Endothelial cell of umbilical vein (primary cell): ENCODE results near the gene UPF3A. TPM values are rescaled to one million over a fixed set of nuclear protein-coding genes. Genes with fewer than 3 reads are reported as not detected.
"Not testable (repeated sequence)": the region's sequence is repeated elsewhere in the genome, so short reads cannot be mapped to it uniquely, and the experiment has no call there.

Experiments used
- BruUV-seq: library from RNA; stranded (reverse); fragments of 400-500 nt; replicated peaks from 2 replicates; lab custom pipeline; 2021; lab: Mats Ljungman, UMichigan
- CTCF ChIA-PET: fragments of 300-600, 350-600 bp; sonication (Branson Sonifier 250); formaldehyde crosslinking; loops from one replicate; lab custom pipeline; 2021; ENCODE audit warnings: antibody characterized with exemption, inconsistent platforms; lab: Charles Lee
- POLR2A ChIA-PET: fragments of 300-600, 350-600 bp; sonication (Branson Sonifier 250); formaldehyde crosslinking; loops from one replicate; lab custom pipeline; 2021; ENCODE audit warnings: antibody characterized with exemption, inconsistent platforms; lab: Charles Lee
- DNase-seq: peaks from one replicate; pipeline ENCODE4 v3.0.0-alpha.2; 2011; ENCODE audit warnings: low read depth, low spot score
- FAIRE-seq: peaks from 2 replicates; lab custom pipeline; 2011; peaks lifted over from hg19 to GRCh38; lab: Jason Lieb, UNC
- H2AFZ ChIP-seq: 2 replicates; pipeline ENCODE4 v1.6.0; 2012; ENCODE audit warnings: low read depth, low read length, control low read depth, inconsistent platforms
- H3K27ac ChIP-seq: 2 replicates; pipeline ENCODE4 v1.5.1; 2011; ENCODE audit warnings: low read depth, mild to moderate bottlenecking, control low read depth, low read length, moderate library complexity; ENCODE audit not compliant: insufficient read depth
- H3K27me3 ChIP-seq, 2 experiments: 2 replicates each; pipeline versions ENCODE4 v1.6.0 to v1.6.1; 2011; ENCODE audit warnings: low read length in 2 of 2, mixed read lengths in 1 of 2; ENCODE audit not compliant: control insufficient read depth in 2 of 2, insufficient read depth in 2 of 2
- H3K36me3 ChIP-seq, 2 experiments: 2 replicates in 1 of 2; 3 replicates in 1 of 2; pipeline ENCODE4 v1.5.1; 2011; ENCODE audit warnings: low read length in 2 of 2, mild to moderate bottlenecking in 1 of 2, moderate library complexity in 1 of 2; ENCODE audit not compliant: control insufficient read depth in 2 of 2, insufficient read depth in 2 of 2; ENCODE audit errors: extremely low read depth in 1 of 2
- H3K4me1 ChIP-seq: 3 replicates; pipeline ENCODE4 v1.5.1; 2011; ENCODE audit warnings: mild to moderate bottlenecking, low read length; ENCODE audit not compliant: control insufficient read depth, insufficient read depth; ENCODE audit errors: extremely low read depth
- H3K4me2 ChIP-seq: 2 replicates; pipeline ENCODE4 v1.6.1; 2011; ENCODE audit warnings: low read length, control low read depth, mixed read lengths; ENCODE audit not compliant: insufficient read depth
- H3K4me3 ChIP-seq, 3 experiments: fragments of 200-600 bp in 1 of 3; sonication (generic), shearing (Covaris generic) in 1 of 3; replicated peaks in 1 of 3; 2 replicates each; pipeline ENCODE4 v1.5.1; 2011 to 2016; ENCODE audit warnings: control low read depth in 3 of 3, low read length in 3 of 3, mild to moderate bottlenecking in 2 of 3, inconsistent platforms in 1 of 3, low read depth in 1 of 3, moderate library complexity in 1 of 3; ENCODE audit not compliant: insufficient read depth in 1 of 3
- H3K79me2 ChIP-seq: 2 replicates; pipeline ENCODE4 v1.6.0; 2012; ENCODE audit warnings: low read length, inconsistent platforms; ENCODE audit not compliant: control insufficient read depth, insufficient read depth
- H3K9ac ChIP-seq: replicated peaks from 2 replicates; pipeline ENCODE3; 2011; ENCODE audit warnings: low read length, control low read depth; ENCODE audit not compliant: insufficient read depth; ENCODE audit errors: extremely low read depth
- H3K9me1 ChIP-seq: replicated peaks from 3 replicates; pipeline ENCODE4 v1.6.0; 2011; ENCODE audit warnings: mild to moderate bottlenecking, low read length; ENCODE audit not compliant: control insufficient read depth, insufficient read depth; ENCODE audit errors: extremely low read depth
- H3K9me3 ChIP-seq: replicated peaks from 2 replicates; pipeline ENCODE4 v1.5.1; 2012; ENCODE audit warnings: low read length, inconsistent platforms; ENCODE audit not compliant: control insufficient read depth, insufficient read depth
- H4K20me1 ChIP-seq: replicated peaks from 2 replicates; pipeline ENCODE3; 2011; ENCODE audit warnings: mild to moderate bottlenecking, low read length; ENCODE audit not compliant: control insufficient read depth, insufficient read depth; ENCODE audit errors: extremely low read depth
- CTCF ChIP-seq, 2 donors: IDR thresholded peaks; 1 replicate in 1 of 2; 2 replicates in 1 of 2; pipeline ENCODE4 v1.5.1; 2011; ENCODE audit warnings: low read length in 2 of 2, mild to moderate bottlenecking in 2 of 2, moderate library complexity in 2 of 2, control low read depth in 1 of 2, inconsistent platforms in 1 of 2, low read depth in 1 of 2; ENCODE audit not compliant: insufficient read depth in 1 of 2; ENCODE audit errors: extremely low read depth in 1 of 2
- EZH2 ChIP-seq: IDR thresholded peaks from 2 replicates; pipeline ENCODE4 v1.6.1; 2012; ENCODE audit warnings: borderline replicate concordance, low read depth, mild to moderate bottlenecking, moderate library complexity, low read length, inconsistent platforms; ENCODE audit not compliant: severe bottlenecking
- FOS ChIP-seq: IDR thresholded peaks from 2 replicates; pipeline ENCODE4 v1.6.1; 2011; ENCODE audit warnings: mild to moderate bottlenecking, low read length, moderate library complexity, borderline replicate concordance; ENCODE audit not compliant: insufficient read depth
- GATA2 ChIP-seq: IDR thresholded peaks from 2 replicates; pipeline ENCODE4 v1.7.0; 2011; ENCODE audit warnings: low read depth, mild to moderate bottlenecking, moderate library complexity, mixed read lengths, low read length; ENCODE audit not compliant: insufficient read length, insufficient read depth
- JUN ChIP-seq: IDR thresholded peaks from 2 replicates; pipeline ENCODE4 v1.6.1; 2011; ENCODE audit warnings: borderline replicate concordance, low read depth; ENCODE audit not compliant: insufficient read length, insufficient read depth
- MAX ChIP-seq: IDR thresholded peaks from 2 replicates; pipeline ENCODE4 v1.6.1; 2011; ENCODE audit not compliant: insufficient read depth, insufficient read length
- MYC ChIP-seq: IDR thresholded peaks from one replicate; pipeline ENCODE4 v1.6.1; 2011; ENCODE audit warnings: mild to moderate bottlenecking, low read depth, low read length
- POLR2A ChIP-seq: IDR thresholded peaks from 2 replicates; pipeline ENCODE4 v1.6.1; 2012; ENCODE audit warnings: low read depth, mild to moderate bottlenecking, control low read depth, low read length
- POLR2AphosphoS5 ChIP-seq: IDR thresholded peaks from 2 replicates; pipeline ENCODE4 v1.6.1; 2012; ENCODE audit warnings: low read depth, mild to moderate bottlenecking, control low read depth, low read length, moderate library complexity; ENCODE audit not compliant: insufficient read depth
- dilution Hi-C: fragments of 300-500 bp; cut with MboI; formaldehyde crosslinking; loops from one replicate; pipeline ENCODE4 v1.15.0; 2019; ENCODE audit warnings: low sequenced_read_pairs; ENCODE audit not compliant: extremely low pct_ligation_motif_present
- intact Hi-C: fragments of 100-400 bp; cut with micrococcal nuclease; formaldehyde crosslinking; loops from one replicate; pipeline ENCODE4 v1.10.0; 2022
- polyA plus RNA-seq, 4 experiments: library from polyadenylated mRNA; depleted of rRNA in 3 of 4; stranded (reverse) in 3 of 4; unstranded in 1 of 4; fragments of >200 nt; gene quantifications; 2 replicates each; pipeline versions ENCODE4 v1.2.1 to v1.2.3, GENCODE V29; 2011 to 2012; ENCODE audit warnings: missing spikeins in 1 of 4
- total RNA-seq: library from RNA; stranded (reverse); gene quantifications from 2 replicates; pipeline ENCODE4 v1.2.3, GENCODE V29; 2021

Gene UPF3A
- total and polyA plus RNA-seq, 2 donors (not counting 3 experiments of a cell fraction or from before 2014, with no cell fraction given), result 37.2 to 75.4 TPM

GRCh38 chr13:114263578-114263977 lies 17.8 kb upstream of the UPF3A start:
- no peak for DNase-seq
- no peak overlapping the region for H3K27ac ChIP-seq
- ChIA-PET POLR2A (no interaction called here), CTCF (no interaction called here)
- dilution Hi-C loops (no loop called here), intact Hi-C loops (no loop called here)
- H3K9me1 ChIP-seq, result no peaks in the 10 kb centered on the region
- no TSS peak for BruUV-seq
- H3K4me1 ChIP-seq, result no peaks in the 10 kb centered on the region
- H3K79me2 ChIP-seq, result no peaks in the 10 kb centered on the region
- H3K9ac ChIP-seq, result no peak overlapping the region
- H3K4me2 ChIP-seq, result no peak overlapping the region
- H3K4me3 ChIP-seq, result no peak overlapping the region
- FAIRE-seq, result no peak
- H4K20me1 ChIP-seq, result no peaks in the 10 kb centered on the region
- H3K36me3 ChIP-seq, result peaks cover 29% of the 10 kb centered on the region in 2 experiments
- H2AFZ ChIP-seq, result no peak overlapping the region
- no peaks in the 10 kb centered on the region for H3K27me3 ChIP-seq
- H3K9me3 ChIP-seq, result no peaks in the 10 kb centered on the region
- TF ChIP-seq EZH2, result no peak
- TF ChIP-seq FOS, result no peak
- no peak for TF ChIP-seq MYC
- TF ChIP-seq JUN, result no peak
- no peak for TF ChIP-seq CTCF (IDR thresholded peaks at IDR 0.05; ENCODE audit: extremely low read depth in 1 of 2, insufficient read depth in 1 of 2, low read depth in 1 of 2, low read length in 2 of 2)
- no peak for TF ChIP-seq POLR2AphosphoS5
- TF ChIP-seq MAX, result no peak
- no peak for TF ChIP-seq POLR2A
- TF ChIP-seq GATA2, result no peak

DNA sequence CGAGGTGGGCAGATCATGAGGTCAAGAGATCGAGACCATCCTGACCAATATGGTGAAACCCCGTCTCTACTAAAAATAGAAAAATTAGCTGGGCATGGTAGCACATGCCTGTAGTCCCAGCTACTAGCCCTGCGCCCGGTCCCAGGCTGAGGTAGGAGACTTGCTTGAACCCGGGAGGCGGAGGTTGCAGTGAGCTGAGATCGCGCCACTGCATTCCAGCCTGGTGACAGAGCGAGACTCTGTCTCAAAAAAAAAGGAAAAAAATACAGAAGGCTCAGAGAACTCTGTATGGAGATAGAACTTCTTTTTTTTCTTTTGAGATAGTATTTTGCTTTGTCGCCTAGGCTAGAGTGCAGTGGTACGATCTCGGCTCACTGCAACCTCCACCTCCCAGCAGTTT lies 17.1 kb upstream of the UPF3A start:
- BruUV-seq, H3K9me1 ChIP-seq, DNase-seq, FAIRE-seq, H2AFZ ChIP-seq, H3K9me3 ChIP-seq, H3K27me3 ChIP-seq, H3K4me1 ChIP-seq, POLR2A ChIA-PET, H3K79me2 ChIP-seq, H3K4me3 ChIP-seq, H3K4me2 ChIP-seq, H3K9ac ChIP-seq, dilution Hi-C loops, intact Hi-C loops, H3K27ac ChIP-seq, H4K20me1 ChIP-seq, CTCF ChIA-PET: not testable (repeated sequence)
- H3K36me3 ChIP-seq, result peaks cover 30 to 34% of the 10 kb centered on the region in 2 experiments
